HG03135 (cell line): ENCODE results near the gene ZMPSTE24.

ENCODE experiments used
- ATAC-seq: cut with Tn5 transposase; IDR thresholded peaks from one replicate; pipeline ENCODE4 v1.9.1; 2021; ENCODE audit warnings: mild to moderate bottlenecking, moderate library complexity; ENCODE audit not compliant: unreplicated experiment

Gene ZMPSTE24

DNA sequence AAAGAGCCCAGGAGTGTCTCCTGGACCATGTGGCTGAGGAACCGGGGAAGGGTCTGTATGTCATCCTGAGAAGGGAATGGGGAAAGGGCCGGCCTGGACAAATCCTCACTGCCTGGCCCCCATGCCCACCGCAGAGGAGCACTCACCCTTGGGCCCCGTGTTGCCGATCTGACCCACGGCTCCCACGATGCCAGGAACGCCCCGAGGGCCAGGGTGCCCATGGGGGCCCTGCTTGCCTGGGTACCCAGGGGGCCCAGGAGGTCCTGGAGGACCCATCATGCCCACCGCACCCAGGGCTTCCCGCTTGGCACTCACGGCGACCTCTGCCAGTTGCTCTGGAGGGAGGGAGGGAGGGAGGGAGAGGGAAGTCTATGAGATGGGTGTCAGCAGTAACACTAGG is 44.4 kb downstream of the ZMPSTE24 start:
- ATAC-seq, result no peak

DNA sequence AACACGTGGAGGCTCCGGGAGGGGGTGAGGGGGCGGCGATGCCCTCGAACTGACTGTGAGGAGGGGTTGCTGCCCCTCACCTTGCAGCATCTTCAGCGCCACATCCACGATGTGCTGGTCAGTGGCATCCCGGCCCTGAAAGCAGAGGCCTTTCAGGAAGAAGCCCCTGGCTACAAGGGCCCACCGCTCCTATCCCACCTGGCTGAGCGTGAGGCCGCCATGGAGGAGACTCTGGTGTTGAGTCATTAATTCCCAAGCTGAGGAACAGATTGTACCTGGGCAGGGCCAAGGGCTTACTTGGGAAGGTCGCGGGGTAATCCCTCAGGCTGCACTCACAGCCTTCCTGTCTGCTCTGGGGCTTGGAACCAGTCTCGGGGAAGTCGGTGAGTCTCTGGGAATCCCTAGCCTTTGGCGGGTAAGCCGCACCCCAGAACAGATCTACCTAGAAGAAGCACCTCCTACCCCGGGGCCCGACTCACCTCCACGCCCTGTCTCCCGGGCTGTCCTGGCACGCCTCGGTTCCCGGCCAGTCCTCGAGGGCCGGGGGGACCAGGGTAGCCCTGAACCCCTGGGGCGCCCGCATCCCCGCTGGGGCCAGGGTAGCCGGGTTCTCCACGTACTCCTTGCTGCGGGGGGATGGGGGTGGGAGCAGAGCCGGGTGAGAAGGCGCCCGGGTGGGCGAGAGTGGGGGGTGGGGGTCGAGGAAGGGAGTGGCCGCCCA is 45.2 kb downstream of the ZMPSTE24 start:
- no peak for ATAC-seq

DNA sequence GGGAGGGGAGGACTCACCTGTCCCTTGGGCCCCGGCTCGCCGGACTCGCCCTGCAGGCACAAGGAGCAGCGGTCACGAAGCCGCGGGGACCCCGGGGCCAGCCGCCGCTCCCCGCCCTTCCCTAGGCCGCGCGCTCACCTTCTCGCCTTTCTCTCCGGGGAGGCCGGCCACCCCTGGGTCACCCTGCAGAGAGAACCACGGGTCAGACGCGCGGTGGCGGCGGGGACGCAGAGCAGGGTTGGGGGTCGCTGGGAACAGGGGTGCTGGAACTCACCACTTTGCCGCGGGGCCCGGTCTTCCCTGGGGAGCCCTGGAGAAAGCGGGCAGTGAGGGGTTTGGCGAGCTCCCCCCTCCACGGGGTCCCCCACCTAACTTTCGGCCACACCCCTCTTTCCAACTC is 45.8 kb downstream of the ZMPSTE24 start:
- no peak for ATAC-seq

DNA sequence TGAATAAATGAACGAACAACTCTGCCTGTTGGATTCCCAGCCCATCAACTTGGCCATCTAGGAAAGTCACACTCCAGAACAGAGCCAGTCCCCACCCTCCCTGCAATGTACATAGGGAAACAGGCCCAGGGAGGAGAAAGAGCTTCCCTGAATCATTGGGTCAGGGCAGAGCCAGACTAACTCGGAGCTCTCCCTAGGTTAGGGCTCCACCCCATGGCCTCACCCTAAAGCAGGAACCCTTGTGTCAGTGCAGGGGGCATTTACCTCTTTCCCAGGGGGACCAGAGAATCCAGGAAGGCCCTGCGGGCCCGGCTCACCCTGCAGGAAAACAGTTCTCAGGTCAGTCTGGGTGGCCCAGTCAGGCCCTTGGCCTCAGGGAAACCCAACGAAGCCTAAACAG is 47.4 kb downstream of the ZMPSTE24 start:
- no peak for ATAC-seq

DNA sequence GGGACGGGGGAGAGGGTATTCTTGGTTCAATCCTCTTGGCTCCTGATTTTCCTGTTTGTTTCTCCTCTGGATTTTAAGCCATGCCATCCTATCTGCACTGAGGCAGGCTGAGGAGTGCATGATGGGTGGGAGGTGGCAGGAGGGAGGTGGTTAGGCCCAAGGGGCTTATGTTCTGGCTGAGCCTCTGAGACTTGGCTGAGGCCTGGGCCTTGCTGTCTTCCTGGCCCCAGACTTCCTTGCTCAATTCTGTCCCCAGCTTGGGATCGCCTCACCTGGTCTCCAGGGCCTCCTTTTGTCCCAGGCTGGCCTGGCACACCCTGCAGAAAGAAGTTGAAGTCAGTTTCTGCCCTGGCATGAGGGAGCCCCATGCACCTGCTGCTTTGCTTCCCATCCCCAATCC is 47.8 kb downstream of the ZMPSTE24 start:
- no peak for ATAC-seq

DNA sequence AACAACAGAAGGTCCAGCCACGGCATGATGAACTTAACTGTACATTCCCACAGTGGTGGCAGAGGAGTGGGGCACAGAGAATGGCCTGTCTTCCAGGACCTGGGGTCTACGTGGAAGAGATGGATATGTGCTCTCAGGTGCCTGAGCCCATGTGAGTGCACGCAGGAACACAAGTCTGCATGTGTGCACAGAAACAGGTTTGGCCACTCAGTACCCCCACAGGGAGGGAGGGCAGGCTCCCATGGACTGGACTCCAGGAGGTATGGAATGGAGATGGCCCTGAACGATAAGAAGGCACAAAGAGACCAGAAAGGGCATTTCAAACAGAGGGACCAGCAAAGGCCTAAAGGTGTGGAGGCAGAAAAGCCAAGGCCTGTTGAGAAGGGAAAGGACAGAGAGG is 48.3 kb downstream of the ZMPSTE24 start:
- ATAC-seq, result no peak

DNA sequence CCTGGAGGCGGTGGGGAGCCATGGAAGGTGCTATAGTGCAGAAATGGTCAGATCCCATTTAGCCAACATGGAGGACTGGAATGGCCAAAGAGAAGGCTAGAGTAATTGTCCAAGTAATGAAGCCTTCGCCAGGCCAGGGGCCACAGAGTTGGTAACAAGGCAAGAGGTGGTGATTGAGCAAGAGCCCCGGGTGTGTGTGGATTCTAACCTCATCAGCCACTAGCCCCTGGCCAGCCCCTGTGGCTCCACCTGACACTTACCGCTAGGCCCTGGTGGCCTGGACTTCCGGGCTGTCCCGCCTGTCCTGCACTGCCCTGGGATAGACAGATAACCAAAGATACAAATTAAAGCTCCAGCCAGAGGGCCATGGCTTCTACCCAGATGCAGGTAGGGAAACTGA is 49.1 kb downstream of the ZMPSTE24 start:
- no peak for ATAC-seq

DNA sequence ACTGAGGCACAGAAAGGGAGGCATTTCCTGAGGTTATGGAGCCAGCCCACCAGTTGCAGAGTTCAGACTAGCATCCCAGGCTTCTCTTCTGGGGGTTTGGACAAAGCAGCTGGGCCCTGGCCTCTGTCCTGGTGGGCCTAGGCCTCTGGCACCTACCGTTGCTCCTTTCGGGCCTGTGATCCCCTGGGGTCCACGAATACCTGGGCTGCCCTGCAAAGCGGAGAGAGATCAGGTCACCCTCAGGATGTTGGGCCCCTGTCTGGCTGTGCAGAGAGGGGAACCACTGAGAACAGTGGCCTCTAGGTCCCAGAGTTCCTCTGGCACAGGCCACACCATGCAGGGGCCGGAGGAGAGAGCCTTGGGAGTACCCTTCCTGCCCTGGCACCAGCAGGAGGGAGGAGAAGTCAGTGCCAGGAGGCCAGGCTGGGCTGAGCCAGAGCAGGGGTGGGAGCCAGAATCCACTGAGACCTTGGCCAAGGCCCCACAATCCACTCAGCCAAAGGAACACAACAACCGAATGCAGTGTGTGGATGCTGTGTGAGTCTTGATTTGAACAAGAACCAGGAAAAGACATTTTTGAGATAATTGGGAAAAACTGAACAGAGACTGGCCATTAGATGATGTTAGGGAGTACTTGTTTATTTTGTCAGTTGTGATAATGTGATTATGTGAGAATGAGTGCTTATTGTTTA is 50.1 kb downstream of the ZMPSTE24 start:
- ATAC-seq, result no peak

DNA sequence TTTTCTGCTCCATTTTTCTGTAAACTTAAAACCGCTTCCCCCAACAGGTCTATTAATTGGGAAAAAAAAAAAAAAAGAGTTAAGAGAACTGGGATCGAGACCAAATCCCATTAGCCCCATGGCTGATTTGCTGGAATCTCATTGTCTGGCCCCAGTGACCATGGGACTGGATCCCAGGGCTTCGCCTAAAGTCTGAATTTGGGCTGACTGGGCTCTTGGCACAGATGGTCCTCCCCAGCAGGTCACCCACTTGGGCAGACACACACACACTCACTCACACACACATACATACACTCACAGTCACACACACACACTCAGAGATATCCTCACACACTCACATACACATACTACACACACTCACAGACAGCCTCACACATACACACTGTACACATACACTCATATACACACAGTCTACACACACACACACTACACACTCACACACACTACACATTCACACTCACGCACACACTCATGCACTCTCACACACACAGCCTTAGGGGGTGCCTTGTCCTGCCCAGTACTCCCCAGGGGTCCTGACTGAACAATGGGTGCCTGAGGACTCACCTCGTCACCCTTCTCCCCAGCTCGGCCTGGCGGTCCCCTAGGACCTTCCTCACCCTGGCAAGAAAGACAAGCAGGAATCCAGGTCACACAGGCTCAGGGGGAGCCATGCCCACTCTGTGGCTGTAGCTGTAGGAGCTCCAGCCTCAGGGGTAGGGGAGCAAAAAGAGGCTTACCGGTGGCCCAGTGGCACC is 51.5 kb downstream of the ZMPSTE24 start:
- no peak for ATAC-seq

DNA sequence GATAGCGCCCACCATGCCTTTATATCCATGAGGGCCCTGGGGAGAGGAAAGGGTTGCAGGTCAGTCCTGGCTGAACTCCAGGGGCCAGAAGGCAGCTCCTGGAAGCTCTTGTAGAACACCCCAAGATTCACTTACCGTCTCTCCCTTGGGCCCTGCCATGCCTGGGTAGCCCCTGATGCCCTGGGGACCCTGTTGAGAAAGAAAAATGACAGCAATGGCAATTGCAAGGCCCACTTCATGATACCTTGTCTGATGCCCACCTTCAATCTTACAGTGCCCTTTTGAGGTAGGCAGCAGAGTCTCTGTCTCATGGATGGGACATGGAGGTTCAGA is 52.1 kb downstream of the ZMPSTE24 start:
- no peak for ATAC-seq

DNA sequence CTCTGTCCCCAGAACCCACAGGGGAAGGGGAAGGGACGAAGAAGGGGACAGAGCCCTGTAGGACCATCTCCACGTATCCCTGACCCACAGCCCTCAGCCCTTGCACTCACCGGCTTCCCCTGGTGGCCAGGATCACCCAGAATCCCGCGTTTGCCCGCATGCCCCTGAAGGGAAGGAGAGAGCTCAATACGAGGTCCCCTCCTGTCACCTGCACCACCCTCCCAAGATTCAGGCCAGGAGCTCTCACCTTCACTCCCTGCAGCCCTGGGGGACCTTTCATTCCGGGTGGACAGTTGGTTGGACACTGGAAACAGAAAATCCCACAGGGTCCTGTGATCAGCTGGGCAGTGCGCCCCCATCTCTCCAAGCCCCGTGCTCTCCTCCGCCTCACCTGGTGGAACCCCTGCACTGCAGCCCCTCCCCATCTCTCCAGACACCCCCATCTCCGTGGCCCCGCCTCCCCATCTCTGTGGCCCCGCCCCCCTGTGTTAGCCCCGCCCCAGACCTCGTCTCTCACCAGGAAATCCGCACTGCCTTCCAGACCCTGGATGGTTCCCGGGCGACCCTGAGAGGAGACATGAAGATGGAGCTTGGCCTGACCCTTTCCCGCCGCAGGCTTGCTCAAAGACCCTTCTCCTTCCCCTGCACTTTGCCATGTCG is 53.1 kb downstream of the ZMPSTE24 start:
- ATAC-seq, result no peak

DNA sequence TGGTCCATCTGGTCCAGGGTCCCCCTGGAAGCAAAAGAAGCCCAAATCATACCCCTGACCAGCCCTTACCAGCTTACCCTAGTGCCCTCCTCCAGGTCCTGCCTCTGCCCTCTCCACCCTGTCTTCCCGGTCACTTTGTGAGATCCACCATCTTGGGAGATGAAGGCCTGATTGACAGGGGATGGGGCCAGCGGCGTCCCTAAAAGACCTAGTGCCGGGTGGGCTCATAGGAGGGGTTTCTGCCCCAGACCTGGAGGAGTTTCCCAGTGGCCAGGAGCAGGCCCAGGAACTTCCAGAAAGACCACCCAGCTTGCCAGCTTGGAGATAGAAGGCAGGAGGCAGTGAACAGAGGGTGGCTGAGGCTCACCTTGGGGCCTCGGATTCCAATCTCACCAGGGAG is 53.7 kb downstream of the ZMPSTE24 start:
- no peak for ATAC-seq

DNA sequence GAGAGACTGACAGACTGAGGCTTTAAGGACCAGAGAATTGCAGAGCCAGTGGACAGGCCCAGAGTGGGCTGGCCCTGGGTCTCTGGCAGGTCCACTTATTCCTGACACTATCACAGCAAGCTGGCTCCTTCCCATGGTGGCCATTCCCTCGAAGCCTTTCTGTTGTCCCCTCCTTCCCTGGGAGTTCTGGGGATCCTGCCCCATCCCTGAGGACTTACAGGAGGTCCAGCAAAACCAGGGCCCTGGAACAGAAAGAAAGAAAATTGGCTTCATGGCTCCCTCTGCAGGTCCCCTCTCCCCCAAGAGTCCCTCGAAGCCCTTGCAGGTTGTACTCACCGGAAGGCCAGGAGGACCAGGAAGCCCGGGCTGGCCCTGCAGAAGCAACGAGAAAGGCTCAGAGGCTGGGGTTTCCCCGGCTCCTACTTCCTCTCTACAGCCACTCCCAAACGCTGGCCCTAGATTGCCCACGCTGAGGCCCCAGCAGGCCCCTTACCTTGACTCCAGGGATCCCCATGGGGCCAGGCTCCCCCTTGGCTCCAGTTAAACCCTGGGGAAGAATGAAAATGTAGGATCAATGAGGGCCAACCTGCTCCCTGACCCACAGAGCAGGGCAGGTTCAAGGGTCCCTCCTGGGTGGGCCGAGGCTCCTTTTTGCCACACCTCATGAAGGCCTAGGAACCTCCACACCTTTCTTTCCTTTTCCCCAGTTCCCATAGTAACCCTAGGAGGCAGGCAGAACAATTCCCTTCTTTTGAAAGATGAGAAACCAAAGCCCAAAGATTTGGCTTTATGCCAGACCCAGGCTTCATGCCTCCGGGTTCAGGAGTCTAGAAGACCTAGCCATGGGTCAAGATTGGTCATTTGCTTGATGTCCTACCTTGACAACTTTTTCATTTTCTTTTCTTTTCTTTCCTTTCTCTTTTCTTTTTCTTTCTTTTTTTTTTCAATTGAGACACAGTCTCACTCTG is 54.5 kb downstream of the ZMPSTE24 start:
- peak; percentile 43 for ATAC-seq

DNA sequence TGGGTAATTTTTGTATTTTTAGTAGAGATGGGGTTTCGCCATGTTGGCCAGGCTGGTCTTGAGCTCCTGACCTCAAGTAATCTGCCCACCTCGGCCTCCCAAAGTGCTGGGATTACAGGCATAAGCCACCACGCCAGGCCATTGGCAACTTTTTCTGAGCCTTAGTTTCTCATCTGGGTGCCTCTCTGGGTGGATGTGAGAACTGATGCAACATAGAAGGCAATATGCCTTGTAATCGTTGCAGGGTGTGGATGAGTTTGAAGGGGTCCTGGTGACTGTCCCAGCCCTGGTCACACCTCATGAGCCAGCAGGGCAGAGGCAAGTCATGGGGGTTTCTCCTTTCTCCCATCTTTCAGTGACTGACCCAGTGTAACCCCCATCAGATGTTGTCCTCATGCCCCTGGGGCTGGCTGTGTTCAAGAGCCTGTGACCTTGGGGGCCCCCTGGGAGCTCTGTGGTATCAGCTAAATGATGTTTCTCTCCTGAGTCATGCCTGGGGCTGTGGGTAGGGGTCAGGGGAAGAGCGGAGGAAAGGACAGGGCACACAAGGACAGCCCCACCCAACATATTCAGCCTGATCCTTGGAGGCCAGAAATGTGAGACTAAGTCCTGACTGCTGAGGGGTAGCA is 55.4 kb downstream of the ZMPSTE24 start:
- no peak for ATAC-seq

DNA sequence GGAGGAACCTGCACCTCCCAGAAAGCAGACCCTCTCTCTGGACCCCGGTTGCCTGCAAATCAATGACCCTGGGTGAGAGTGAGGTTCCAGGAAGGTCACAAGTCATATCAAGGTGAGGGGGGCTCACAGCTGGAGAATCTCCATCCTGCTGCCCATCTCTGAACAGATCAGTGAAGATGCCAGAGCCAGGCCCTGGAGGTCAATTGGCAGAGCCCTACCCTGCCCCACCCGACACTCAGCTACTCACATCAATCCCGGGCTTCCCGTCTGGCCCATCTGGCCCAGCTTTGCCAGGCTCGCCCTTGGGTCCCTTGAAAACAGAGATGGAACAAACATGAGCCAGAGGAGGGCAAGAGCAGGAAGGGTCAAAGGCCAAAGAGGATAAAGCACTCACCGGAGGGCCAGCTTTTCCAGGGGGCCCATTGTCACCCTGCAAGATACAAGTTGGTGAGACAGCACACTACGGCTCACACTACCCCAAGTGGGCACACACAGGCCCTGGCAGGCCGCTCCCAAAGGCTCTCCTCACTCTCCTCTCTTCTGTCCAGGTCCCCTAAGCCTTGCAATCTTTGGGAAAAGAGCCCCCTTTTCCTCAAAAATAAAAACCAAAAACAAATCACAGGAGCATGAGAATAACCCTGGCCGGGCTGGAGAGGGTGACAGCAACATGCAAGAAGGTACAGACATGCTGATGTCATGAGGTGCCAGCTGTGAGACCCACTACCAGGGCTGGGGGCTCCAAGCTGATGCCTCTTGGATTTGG is 56.1 kb downstream of the ZMPSTE24 start:
- ATAC-seq, result no peak

DNA sequence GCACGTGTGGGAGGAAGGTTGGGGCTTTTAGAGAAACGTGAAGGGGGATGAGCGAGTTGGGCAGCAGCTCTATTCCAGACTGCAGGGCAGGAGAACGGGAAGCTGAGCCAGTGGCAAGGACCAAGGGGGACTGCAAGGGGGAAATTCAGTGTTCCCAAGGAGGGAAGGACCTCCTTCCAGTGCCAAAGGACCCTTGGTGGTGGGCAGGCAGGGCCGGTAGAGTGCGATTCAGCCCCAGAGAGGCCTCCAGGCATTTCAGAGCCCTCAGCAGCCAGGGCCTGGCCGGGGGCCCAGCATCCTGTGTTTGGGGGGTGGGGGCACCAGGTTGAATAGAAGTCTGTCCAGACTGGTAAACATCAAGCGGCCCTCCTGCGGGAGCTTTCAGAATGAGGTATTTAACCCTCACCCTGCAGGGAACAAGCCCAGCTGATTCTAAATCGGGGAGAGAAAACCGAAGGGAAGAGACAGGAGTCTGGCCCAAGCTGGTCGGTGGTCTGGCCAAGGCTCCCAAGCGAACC is 56.7 kb downstream of the ZMPSTE24 start:
- peak; percentile 4 for ATAC-seq

DNA sequence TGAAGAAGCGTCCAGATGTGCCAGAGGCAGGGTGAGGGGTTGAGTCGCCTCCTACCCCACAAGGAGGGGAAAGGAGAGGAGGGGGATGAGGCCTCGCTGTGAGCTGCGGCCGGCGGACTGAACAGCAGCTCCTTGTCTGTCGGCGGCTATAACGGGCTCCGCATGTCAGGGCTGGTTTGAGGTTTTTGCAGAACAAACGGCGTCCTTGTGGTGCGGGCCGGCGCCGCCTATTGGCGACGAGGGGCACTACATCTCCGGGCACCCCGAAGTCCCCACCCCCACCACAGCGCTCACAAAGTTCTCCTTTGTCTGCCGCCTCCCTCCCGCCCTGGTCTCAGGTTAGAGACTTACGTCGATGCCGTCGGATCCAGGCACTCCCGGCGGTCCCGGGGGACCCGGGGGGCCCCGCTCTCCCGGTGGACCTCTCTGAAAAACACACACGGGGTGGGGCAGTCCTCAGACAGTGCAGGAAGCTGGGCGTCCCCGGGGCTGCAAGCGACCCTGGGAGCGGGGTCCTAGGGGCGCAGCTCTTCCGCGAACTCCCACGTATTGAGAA is 57.3 kb downstream of the ZMPSTE24 start:
- ATAC-seq, result peak; percentile 49

DNA sequence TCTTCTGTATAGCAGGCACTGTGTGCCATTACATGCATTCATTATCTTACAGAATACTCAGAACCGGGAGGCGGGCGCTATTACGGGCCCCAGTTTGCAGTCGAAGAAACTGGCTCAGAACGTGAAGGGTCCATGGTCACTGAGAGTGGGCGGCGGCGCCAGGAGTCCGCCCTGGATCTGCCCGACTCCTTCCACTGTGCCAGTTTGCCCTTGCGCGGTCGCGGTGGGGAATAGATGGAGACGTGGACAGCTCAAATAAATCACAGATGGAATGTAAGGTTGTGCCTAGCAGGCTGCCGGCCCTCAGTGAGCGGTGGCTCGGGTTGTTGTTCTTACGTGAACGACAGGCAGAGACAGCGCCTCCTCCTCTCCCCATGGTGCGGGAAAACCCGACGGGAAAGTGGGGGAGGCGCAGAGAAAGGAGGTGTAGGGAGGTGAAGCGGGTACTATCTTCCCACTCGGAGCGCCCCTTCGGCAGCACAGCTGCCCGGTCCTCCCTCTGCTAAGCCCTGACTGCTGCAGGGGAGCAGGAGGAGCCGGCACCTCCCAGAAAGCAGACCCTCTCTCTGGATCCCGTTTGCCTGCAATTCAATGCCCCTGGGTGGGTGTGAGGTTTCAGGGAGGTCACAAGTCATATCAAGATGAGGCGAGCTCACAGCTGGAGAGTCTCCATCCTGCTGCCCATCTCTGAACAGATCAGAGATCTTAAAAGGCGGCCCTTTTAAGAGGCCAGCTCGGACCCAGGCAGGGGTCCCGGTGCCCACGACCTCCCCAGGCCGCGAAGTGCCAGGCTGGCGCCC is 58.0 kb downstream of the ZMPSTE24 start:
- ATAC-seq, result no peak
